Keratinocyte (primary cell): ENCODE results near the gene UCP2. TPM values are rescaled to one million over a fixed set of nuclear protein-coding genes. Genes with fewer than 3 reads are reported as not detected.

Experiments
- DNase-seq: peaks from one replicate; pipeline ENCODE4 v3.0.0-alpha.2; 2011; ENCODE audit warnings: low read depth, missing footprints, low spot score
- FAIRE-seq: peaks from 2 replicates; lab custom pipeline; 2011; peaks lifted over from hg19 to GRCh38; lab: Jason Lieb, UNC
- H2AFZ ChIP-seq: 2 replicates; pipeline ENCODE4 v1.6.0; 2012; ENCODE audit warnings: low read length, control low read depth, inconsistent platforms; ENCODE audit not compliant: control insufficient read depth
- H3K27ac ChIP-seq: 2 replicates; pipeline ENCODE4 v1.5.1; 2011; ENCODE audit warnings: low read length; ENCODE audit not compliant: control insufficient read depth, insufficient read depth
- H3K27me3 ChIP-seq: 3 replicates; pipeline ENCODE4 v1.6.0; 2011; ENCODE audit warnings: low read length; ENCODE audit not compliant: control insufficient read depth, insufficient read depth; ENCODE audit errors: extremely low read depth
- H3K36me3 ChIP-seq, 2 experiments: 2 replicates in 1 of 2; 3 replicates in 1 of 2; pipeline ENCODE4 v1.5.1; 2011; ENCODE audit warnings: low read length in 2 of 2, mild to moderate bottlenecking in 1 of 2; ENCODE audit not compliant: control insufficient read depth in 2 of 2, insufficient read depth in 2 of 2; ENCODE audit errors: extremely low read depth in 1 of 2
- H3K4me1 ChIP-seq: 3 replicates; pipeline ENCODE4 v1.5.1; 2011; ENCODE audit warnings: low read length; ENCODE audit not compliant: control insufficient read depth, insufficient read depth; ENCODE audit errors: extremely low read depth
- H3K4me2 ChIP-seq: 3 replicates; pipeline ENCODE4 v1.6.0; 2011; ENCODE audit warnings: low read depth, low read length; ENCODE audit not compliant: control insufficient read depth, insufficient read depth; ENCODE audit errors: extremely low read depth
- H3K4me3 ChIP-seq, 3 experiments: fragments of 200-600 bp in 1 of 3; sonication (generic) in 1 of 3; 2 replicates in 2 of 3; 3 replicates in 1 of 3; pipeline ENCODE4 v1.5.1; 2011 to 2016; ENCODE audit warnings: low read length in 3 of 3, mild to moderate bottlenecking in 3 of 3, control low read depth in 2 of 3, inconsistent platforms in 1 of 3, low read depth in 1 of 3, mixed read lengths in 1 of 3, mixed run types in 1 of 3, moderate library complexity in 1 of 3; ENCODE audit not compliant: control insufficient read depth in 2 of 3, insufficient read depth in 2 of 3; ENCODE audit errors: extremely low read depth in 1 of 3
- H3K79me2 ChIP-seq: 2 replicates; pipeline ENCODE4 v1.6.0; 2012; ENCODE audit warnings: low read length; ENCODE audit not compliant: control insufficient read depth, insufficient read depth
- H3K9ac ChIP-seq: 3 replicates; pipeline ENCODE4 v1.6.0; 2011; ENCODE audit warnings: low read length; ENCODE audit not compliant: control insufficient read depth, insufficient read depth; ENCODE audit errors: extremely low read depth
- H3K9me1 ChIP-seq: 3 replicates; pipeline ENCODE4 v1.6.0; 2011; ENCODE audit warnings: low read length; ENCODE audit not compliant: control insufficient read depth, insufficient read depth; ENCODE audit errors: extremely low read depth
- H3K9me3 ChIP-seq: 2 replicates; pipeline ENCODE4 v1.5.1; 2012; ENCODE audit warnings: low read depth, low read length; ENCODE audit not compliant: control insufficient read depth
- H4K20me1 ChIP-seq: 3 replicates; pipeline ENCODE4 v1.6.0; 2011; ENCODE audit warnings: low read length; ENCODE audit not compliant: control insufficient read depth, insufficient read depth; ENCODE audit errors: extremely low read depth
- EZH2 ChIP-seq: IDR thresholded peaks from one replicate; pipeline ENCODE4 v1.6.1; 2012; ENCODE audit warnings: inconsistent platforms, mild to moderate bottlenecking, low read length, moderate library complexity
- dilution Hi-C: fragments of 300-500 bp; cut with MboI; formaldehyde crosslinking; loops from one replicate; pipeline ENCODE4 v1.7.0; 2020; ENCODE audit warnings: low sequenced_read_pairs; ENCODE audit not compliant: extremely low pct_ligation_motif_present
- polyA plus RNA-seq, 5 experiments: library from polyadenylated mRNA; depleted of rRNA in 3 of 5; stranded (reverse) in 3 of 5; stranded (forward) in 1 of 5; unstranded in 1 of 5; fragments of >200 nt; gene quantifications; 1 replicate in 1 of 5; 2 replicates in 3 of 5; 3 replicates in 1 of 5; pipeline versions ENCODE4 v1.2.1 to v1.2.3, GENCODE V29; 2011 to 2012; ENCODE audit warnings: missing spikeins in 2 of 5, low read depth in 1 of 5, low replicate concordance in 1 of 5
- TF ChIP-seq, protein P1 (sequence below), 3 experiments: IDR thresholded peaks in 1 of 3; conservative IDR thresholded peaks in 1 of 3; optimal IDR thresholded peaks in 1 of 3; 2 replicates in 2 of 3; 3 replicates in 1 of 3; pipeline versions ENCODE3 to v1.5.1; 2011; ENCODE audit warnings: low read length in 3 of 3, mild to moderate bottlenecking in 3 of 3, moderate library complexity in 2 of 3, control low read depth in 1 of 3, inconsistent platforms in 1 of 3; ENCODE audit not compliant: insufficient read depth in 2 of 3; ENCODE audit errors: extremely low read depth in 1 of 3

The UCP2 gene
- polyA plus RNA-seq, 1 donor (not counting 4 experiments of a cell fraction or from before 2014, with no cell fraction given), result 1.1 TPM

DNA sequence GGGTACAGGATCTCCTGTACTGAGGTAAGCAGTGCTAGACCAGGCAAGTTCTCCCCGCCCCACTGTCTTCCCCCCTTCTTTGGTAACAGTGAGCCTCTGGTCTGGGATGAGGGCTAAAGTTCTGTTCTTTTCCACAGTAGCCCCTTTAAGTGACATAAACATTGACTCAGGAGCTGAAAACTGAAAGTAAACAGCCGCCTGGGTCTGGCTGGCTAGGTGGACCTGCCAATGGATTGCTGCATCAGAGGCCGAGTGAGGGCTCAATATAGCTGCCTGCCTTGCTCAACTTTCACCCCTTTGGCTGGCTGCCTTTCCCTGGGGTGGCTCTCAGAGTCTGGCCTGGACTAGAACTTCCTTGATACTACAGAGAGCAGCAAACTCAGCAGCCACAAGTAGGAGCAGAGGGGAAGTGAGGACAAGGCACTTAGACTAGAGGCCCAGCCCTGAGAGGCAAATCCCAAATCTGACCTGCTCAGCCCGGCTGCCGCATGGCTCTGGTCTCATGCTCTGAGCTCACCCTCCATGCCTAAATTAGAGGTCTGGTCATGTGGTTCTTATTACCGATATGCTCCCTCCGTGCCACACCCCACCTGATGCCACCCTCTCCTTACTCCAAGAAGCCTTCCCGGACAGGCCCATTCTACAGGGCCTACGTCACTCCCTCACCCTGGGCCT is 35.8 kb upstream of the UCP2 start:
- TF ChIP-seq, protein P1, sequence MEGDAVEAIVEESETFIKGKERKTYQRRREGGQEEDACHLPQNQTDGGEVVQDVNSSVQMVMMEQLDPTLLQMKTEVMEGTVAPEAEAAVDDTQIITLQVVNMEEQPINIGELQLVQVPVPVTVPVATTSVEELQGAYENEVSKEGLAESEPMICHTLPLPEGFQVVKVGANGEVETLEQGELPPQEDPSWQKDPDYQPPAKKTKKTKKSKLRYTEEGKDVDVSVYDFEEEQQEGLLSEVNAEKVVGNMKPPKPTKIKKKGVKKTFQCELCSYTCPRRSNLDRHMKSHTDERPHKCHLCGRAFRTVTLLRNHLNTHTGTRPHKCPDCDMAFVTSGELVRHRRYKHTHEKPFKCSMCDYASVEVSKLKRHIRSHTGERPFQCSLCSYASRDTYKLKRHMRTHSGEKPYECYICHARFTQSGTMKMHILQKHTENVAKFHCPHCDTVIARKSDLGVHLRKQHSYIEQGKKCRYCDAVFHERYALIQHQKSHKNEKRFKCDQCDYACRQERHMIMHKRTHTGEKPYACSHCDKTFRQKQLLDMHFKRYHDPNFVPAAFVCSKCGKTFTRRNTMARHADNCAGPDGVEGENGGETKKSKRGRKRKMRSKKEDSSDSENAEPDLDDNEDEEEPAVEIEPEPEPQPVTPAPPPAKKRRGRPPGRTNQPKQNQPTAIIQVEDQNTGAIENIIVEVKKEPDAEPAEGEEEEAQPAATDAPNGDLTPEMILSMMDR (optimal IDR thresholded peaks at IDR 0.05 in 1 of 3, IDR thresholded peaks at IDR 0.05 in 1 of 3, conservative IDR thresholded peaks at IDR 0.05 in 1 of 3; ENCODE audit: extremely low read depth in 1 of 3, insufficient read depth in 2 of 3, low read length in 3 of 3), result no peak
- TF ChIP-seq EZH2, result no peak
- no peak overlapping the region for H3K9ac ChIP-seq
- H3K4me1 ChIP-seq, result no peaks in the 10 kb centered on the region
- FAIRE-seq, result no peak
- peaks cover 2% of the 10 kb centered on the region for H4K20me1 ChIP-seq
- H3K9me3 ChIP-seq, result no peaks in the 10 kb centered on the region
- H3K9me1 ChIP-seq, result no peaks in the 10 kb centered on the region
- no peak overlapping the region for H2AFZ ChIP-seq
- no peak overlapping the region for H3K4me3 ChIP-seq
- H3K36me3 ChIP-seq, result peaks cover 0 to 6% of the 10 kb centered on the region in 2 experiments
- DNase-seq, result no peak
- no peaks in the 10 kb centered on the region for H3K27me3 ChIP-seq
- dilution Hi-C loops, result no loop called here
- H3K79me2 ChIP-seq, result no peaks in the 10 kb centered on the region
- H3K4me2 ChIP-seq, result no peak overlapping the region
- H3K27ac ChIP-seq, result no peak overlapping the region

DNA sequence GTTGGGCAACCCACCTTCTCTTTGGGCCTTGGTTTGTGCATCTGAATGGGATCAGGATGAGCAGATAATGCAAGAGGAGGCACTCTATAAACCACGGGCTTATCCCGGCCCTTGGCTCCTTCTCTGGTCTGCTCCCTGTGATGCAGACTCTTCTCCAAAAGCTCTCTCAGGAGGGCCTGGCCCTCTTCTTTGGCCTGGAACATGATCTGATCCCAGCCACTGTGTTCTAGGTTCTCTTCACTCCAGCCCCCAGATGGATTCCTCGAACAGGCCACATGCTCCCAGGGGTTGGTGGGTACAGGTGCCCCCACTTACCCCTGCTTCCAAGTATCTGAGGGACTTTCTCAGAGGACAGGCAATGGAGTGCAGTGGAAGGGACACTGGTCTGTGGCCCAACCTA is 35.0 kb upstream of the UCP2 start:
- no peak overlapping the region for H2AFZ ChIP-seq
- H3K27me3 ChIP-seq, result no peaks in the 10 kb centered on the region
- no peaks in the 10 kb centered on the region for H3K4me1 ChIP-seq
- no peaks in the 10 kb centered on the region for H3K79me2 ChIP-seq
- no peaks in the 10 kb centered on the region for H3K9me1 ChIP-seq
- no peak overlapping the region for H3K4me2 ChIP-seq
- H3K4me3 ChIP-seq, result no peak overlapping the region
- H3K27ac ChIP-seq, result no peak overlapping the region
- H3K9me3 ChIP-seq, result no peaks in the 10 kb centered on the region
- no peaks in the 10 kb centered on the region for H4K20me1 ChIP-seq
- no peak overlapping the region for H3K9ac ChIP-seq
- DNase-seq (no peak), FAIRE-seq (no peak)
- peaks cover 0 to 6% of the 10 kb centered on the region in 2 experiments for H3K36me3 ChIP-seq
- dilution Hi-C loops, result no loop called here
- TF ChIP-seq, protein P1 (optimal IDR thresholded peaks at IDR 0.05 in 1 of 3, IDR thresholded peaks at IDR 0.05 in 1 of 3, conservative IDR thresholded peaks at IDR 0.05 in 1 of 3; ENCODE audit: extremely low read depth in 1 of 3, insufficient read depth in 2 of 3, low read length in 3 of 3), result no peak
- no peak for TF ChIP-seq EZH2
